IMR-90 (cell line): ENCODE data around the gene NXN. TPM values are rescaled to one million over a fixed set of nuclear protein-coding genes. Genes with fewer than 3 reads are reported as not detected.
"Not testable (repeated sequence)": the region's sequence is repeated elsewhere in the genome, so short reads cannot be mapped to it uniquely, and the experiment has no call there.

Source experiments
- ATAC-seq: fragments of 200-7000 bp; cut with Tn5 transposase; 2 replicates; pipeline ENCODE4 v1.9.1; 2020; ENCODE audit warnings: low read depth, mild to moderate bottlenecking, moderate library complexity
- BruUV-seq: library from RNA; stranded (reverse); fragments of 400-500 nt; replicated peaks from 2 replicates; lab custom pipeline; 2021; lab: Mats Ljungman, UMichigan
- CTCF ChIA-PET: fragments of 300-600 bp; formaldehyde crosslinking; extraction: SDS; loops from one replicate; lab custom pipeline; 2021; ENCODE audit warnings: antibody characterized with exemption; lab: Yijun Ruan, JAX
- POLR2A ChIA-PET: fragments of 300-600 bp; sonication (Branson Sonifier 250); formaldehyde crosslinking; loops from one replicate; lab custom pipeline; 2022; ENCODE audit warnings: antibody characterized with exemption; ENCODE audit not compliant: unreplicated experiment; lab: Charles Lee
- DNase-seq: peaks from one replicate; pipeline ENCODE4 v3.0.0; 2013
- H2AFZ ChIP-seq: replicated peaks from 2 replicates; pipeline ENCODE3; 2013; ENCODE audit warnings: low read length, mild to moderate bottlenecking; ENCODE audit not compliant: poor library complexity
- H2AK5ac ChIP-seq: 2 replicates; pipeline ENCODE4 v1.6.1; 2013; ENCODE audit warnings: low read depth, low read length, inconsistent platforms
- H2AK9ac ChIP-seq: replicated peaks from 2 replicates; pipeline ENCODE3; 2013; ENCODE audit warnings: mild to moderate bottlenecking, low read depth, low read length, moderate library complexity; ENCODE audit not compliant: poor library complexity
- H2BK120ac ChIP-seq: 2 replicates; pipeline ENCODE4 v1.6.1; 2013; ENCODE audit warnings: low read depth, low read length, inconsistent platforms
- H2BK15ac ChIP-seq: 3 replicates; pipeline ENCODE4 v1.6.1; 2013; ENCODE audit warnings: low read depth, low read length, inconsistent platforms
- H2BK20ac ChIP-seq: 2 replicates; pipeline ENCODE4 v1.6.1; 2013; ENCODE audit warnings: low read depth, mild to moderate bottlenecking, inconsistent platforms, low read length, moderate library complexity
- H2BK5ac ChIP-seq: 2 replicates; pipeline ENCODE4 v1.6.1; 2013; ENCODE audit warnings: mild to moderate bottlenecking, low read depth, low read length, inconsistent platforms; ENCODE audit not compliant: poor library complexity, severe bottlenecking
- H3K14ac ChIP-seq: replicated peaks from 2 replicates; pipeline ENCODE4 v1.6.1; 2013; ENCODE audit warnings: low read depth, low read length, inconsistent platforms
- H3K18ac ChIP-seq: 2 replicates; pipeline ENCODE4 v1.6.1; 2013; ENCODE audit warnings: low read depth, low read length, control low read depth
- H3K23ac ChIP-seq: 2 replicates; pipeline ENCODE4 v1.6.1; 2013; ENCODE audit warnings: low read depth, low read length, inconsistent platforms
- H3K27ac ChIP-seq: 2 replicates; pipeline ENCODE4 v1.5.1; 2013; ENCODE audit warnings: mild to moderate bottlenecking, control low read depth, low read length; ENCODE audit not compliant: insufficient read depth
- H3K27me3 ChIP-seq: 2 replicates; pipeline ENCODE4 v1.6.1; 2013; ENCODE audit warnings: low read length; ENCODE audit not compliant: control insufficient read depth, insufficient read depth
- H3K36me3 ChIP-seq: 2 replicates; pipeline ENCODE4 v1.6.1; 2013; ENCODE audit warnings: low read length, mixed read lengths; ENCODE audit not compliant: control insufficient read depth, insufficient read depth
- H3K4ac ChIP-seq: 2 replicates; pipeline ENCODE4 v1.6.1; 2013; ENCODE audit warnings: low read depth, low read length, inconsistent platforms
- H3K4me1 ChIP-seq: 2 replicates; pipeline ENCODE4 v1.6.1; 2013; ENCODE audit warnings: low read length, mixed read lengths; ENCODE audit not compliant: control insufficient read depth, insufficient read depth
- H3K4me2 ChIP-seq: 2 replicates; pipeline ENCODE4 v1.6.1; 2013; ENCODE audit warnings: low read depth, mild to moderate bottlenecking, control low read depth, low read length, moderate library complexity
- H3K4me3 ChIP-seq: 2 replicates; pipeline ENCODE4 v1.5.1; 2013; ENCODE audit warnings: low read depth, mild to moderate bottlenecking, control low read depth, low read length, moderate library complexity; ENCODE audit not compliant: insufficient read depth
- H3K56ac ChIP-seq: 2 replicates; pipeline ENCODE4 v1.6.1; 2013; ENCODE audit warnings: low read length, inconsistent platforms; ENCODE audit not compliant: insufficient read depth; ENCODE audit errors: extremely low read depth
- H3K79me1 ChIP-seq, 2 experiments: 2 replicates each; pipeline ENCODE4 v1.6.1; 2013; ENCODE audit warnings: low read length in 2 of 2, inconsistent platforms in 1 of 2, low read depth in 1 of 2
- H3K9ac ChIP-seq: 2 replicates; pipeline ENCODE4 v1.6.1; 2013; ENCODE audit warnings: low read depth, low read length, control low read depth
- H3K9me1 ChIP-seq: 2 replicates; pipeline ENCODE4 v1.6.1; 2013; ENCODE audit warnings: low read length, inconsistent platforms; ENCODE audit not compliant: insufficient read depth
- H3K9me3 ChIP-seq: 2 replicates; pipeline ENCODE4 v1.6.1; 2013; ENCODE audit warnings: low read length; ENCODE audit not compliant: control insufficient read depth, insufficient read depth
- H4K20me1 ChIP-seq: 2 replicates; pipeline ENCODE4 v1.6.1; 2013; ENCODE audit warnings: low read length, inconsistent platforms; ENCODE audit not compliant: insufficient read depth
- H4K5ac ChIP-seq: 2 replicates; pipeline ENCODE4 v1.6.1; 2013; ENCODE audit warnings: mild to moderate bottlenecking, low read depth, low read length, control low read depth
- H4K8ac ChIP-seq, 2 experiments: 2 replicates each; pipeline ENCODE4 v1.6.1; 2013; ENCODE audit warnings: low read depth in 2 of 2, low read length in 2 of 2, control low read depth in 1 of 2, inconsistent platforms in 1 of 2
- H4K91ac ChIP-seq: 2 replicates; pipeline ENCODE4 v1.6.1; 2013; ENCODE audit warnings: low read depth, low read length, inconsistent platforms; ENCODE audit not compliant: insufficient read depth
- POLR2A ChIP-seq: IDR thresholded peaks from 2 replicates; pipeline ENCODE4 v1.6.1; 2012; ENCODE audit warnings: mild to moderate bottlenecking, low read depth, low read length
- RFX5 ChIP-seq: IDR thresholded peaks from 2 replicates; pipeline ENCODE4 v1.8.0; 2012; ENCODE audit warnings: low read depth, mild to moderate bottlenecking, low read length, moderate library complexity
- WGBS, 2 experiments: methylation state at CpG; one replicate each; pipeline versions ENCODE4 v1.1.5 to v1.1.7; 2013; ENCODE audit warnings: missing lambda C conversion rate in 2 of 2; ENCODE audit not compliant: insufficient read length in 1 of 2; ENCODE audit errors: extremely low coverage in 2 of 2; 5-methylcytosine and 5-hydroxymethylcytosine counted together
- dilution Hi-C: fragments of 300-500 bp; cut with HindIII; formaldehyde crosslinking; loops from one replicate; pipeline ENCODE4 v1.14.3; 2018; ENCODE audit warnings: low sequenced_read_pairs; ENCODE audit not compliant: unreplicated experiment
- in situ Hi-C: fragments of 300-500 bp; cut with MboI; formaldehyde crosslinking; loops from 3 replicates; pipeline ENCODE4 v1.14.3; 2019; ENCODE audit warnings: low sequenced_read_pairs, inconsistent platforms, mixed read lengths
- intact Hi-C: fragments of 100-400 bp; cut with micrococcal nuclease; formaldehyde crosslinking; loops from 2 replicates; pipeline ENCODE4 v1.10.0; 2022
- polyA plus RNA-seq, 3 experiments: library from polyadenylated mRNA; depleted of rRNA; stranded (reverse); fragments of >200 nt; gene quantifications; 2 replicates each; pipeline ENCODE4 v1.2.3, GENCODE V29; 2012; ENCODE audit warnings: low replicate concordance in 1 of 3
- total RNA-seq: library from RNA; depleted of rRNA; stranded (reverse); fragments of >200 nt; gene quantifications from 2 replicates; pipeline ENCODE4 v1.2.3, GENCODE V29; 2012

Gene NXN
- total and polyA plus RNA-seq, 2 of the 4 experiments (the other 2 are of a cell fraction): 52.5 to 116 TPM

- TF ChIP-seq RFX5: no peak
These were observed 69.8 kb downstream of the NXN start (continued) for GRCh38 chr17:909642-910323.

- dilution Hi-C loops: no loop called here
- Histone ChIP-seq H3K56ac (no peak overlapping the region), H4K8ac (no peak overlapping the region), H4K20me1 (peaks cover 20% of the 10 kb centered on the region), H3K4ac (no peak overlapping the region), H2BK120ac (no peak overlapping the region), H3K4me3 (no peak overlapping the region), H3K23ac (no peak overlapping the region), H3K79me1 (peaks cover 29 to 66% of the 10 kb centered on the region in 2 experiments), H2AK9ac (no peak overlapping the region), H4K5ac (no peak overlapping the region; the same call in 1 of the 2 replicates), H2AFZ (no peak overlapping the region), H2BK20ac (no peak overlapping the region), H3K27ac (no peak overlapping the region), H2BK15ac (no peak overlapping the region), H3K9ac (no peak overlapping the region), H3K36me3 (peaks cover 4% of the 10 kb centered on the region; the same call in 1 of the 2 replicates), H3K9me3 (no peaks in the 10 kb centered on the region), H4K91ac (no peak overlapping the region), H3K14ac (0 out of 2 replicates have a peak overlapping the region, but pooled peaks have one; percentile 20), H3K27me3 (no peaks in the 10 kb centered on the region), H2AK5ac (0 out of 2 replicates have a peak overlapping the region, but pooled peaks have one; percentile 15), H3K4me1 (peaks cover 16% of the 10 kb centered on the region), H3K9me1 (peaks cover 3% of the 10 kb centered on the region; the same call in 1 of the 2 replicates), H3K18ac (no peak overlapping the region), H3K4me2 (no peak overlapping the region), H2BK5ac (no peak overlapping the region)
- CTCF ChIA-PET: no interaction called here
- intact Hi-C loops: loop anchor here (10.0 kb wide), 1 partner anchor 113 kb away; no protein-coding TSS in a partner anchor
- POLR2A ChIA-PET: no interaction called here
- 79% methylated on average over 2 of the region's 6 CpGs; no CpG with 5 or more reads in 1 of the 2 experiments for WGBS, 2 experiments
- no TSS peak for BruUV-seq
- in situ Hi-C loops: no loop called here
- no peak for TF ChIP-seq POLR2A
- DNase-seq (no peak), ATAC-seq (no peak)
These were observed 71.9 kb downstream of the NXN start for GRCh38 chr17:907725-908124.

GRCh38 chr17:905708-906107 lies 73.9 kb downstream of the NXN start:
- H3K27ac ChIP-seq, H2BK5ac ChIP-seq, ATAC-seq, H2AFZ ChIP-seq, H3K4me3 ChIP-seq, H4K8ac ChIP-seq, H4K91ac ChIP-seq, H3K27me3 ChIP-seq, H3K23ac ChIP-seq, H4K5ac ChIP-seq, H2BK120ac ChIP-seq, DNase-seq, H2BK20ac ChIP-seq, H2AK9ac ChIP-seq, H3K14ac ChIP-seq, H3K4ac ChIP-seq, POLR2A ChIA-PET, H3K56ac ChIP-seq, in situ Hi-C loops, BruUV-seq, H3K4me2 ChIP-seq, H3K18ac ChIP-seq, CTCF ChIA-PET, H2BK15ac ChIP-seq, H2AK5ac ChIP-seq, H3K9ac ChIP-seq, H3K36me3 ChIP-seq, H3K9me3 ChIP-seq, dilution Hi-C loops: not testable (repeated sequence)
- no CpG with 5 or more reads among the region's 6 CpGs for WGBS, 2 experiments
- Histone ChIP-seq H3K4me1 (peaks cover 29% of the 10 kb centered on the region), H3K9me1 (peaks cover 11% of the 10 kb centered on the region; the same call in 1 of the 2 replicates), H4K20me1 (peaks cover 24% of the 10 kb centered on the region; the same call in 1 of the 2 replicates), H3K79me1 (peaks cover 31 to 80% of the 10 kb centered on the region in 2 experiments)
- intact Hi-C loops: loop anchor here (10.0 kb wide), 1 partner anchor 111 kb away; no protein-coding TSS in a partner anchor
